OCI-LY7 (cell line): ENCODE measurements around the gene OSTC. TPM values are rescaled to one million over a fixed set of nuclear protein-coding genes. Genes with fewer than 3 reads are reported as not detected.

ENCODE experiments used
- Bru-seq: library from RNA; stranded (reverse); fragments of 400-500 nt; gene quantifications from one replicate; lab custom pipeline; 2021; lab: Mats Ljungman, UMichigan
- BruChase-seq, 2 experiments: library from RNA; stranded (reverse); fragments of 400-500 nt; gene quantifications; one replicate each; lab custom pipeline; 2021; lab: Mats Ljungman, UMichigan
- BruUV-seq: library from RNA; stranded (reverse); fragments of 400-500 nt; replicated peaks from 2 replicates; lab custom pipeline; 2021; lab: Mats Ljungman, UMichigan
- CTCF ChIA-PET: fragments of 300-600 bp; sonication (Branson Sonifier 250); formaldehyde crosslinking; loops from one replicate; lab custom pipeline; 2022; ENCODE audit warnings: antibody characterized with exemption; ENCODE audit not compliant: unreplicated experiment; lab: Charles Lee
- POLR2A ChIA-PET: fragments of 300-600 bp; sonication (Branson Sonifier 250); formaldehyde crosslinking; loops from one replicate; lab custom pipeline; 2022; ENCODE audit warnings: antibody characterized with exemption; lab: Charles Lee
- DNase-seq: peaks from one replicate; pipeline ENCODE4 v3.0.0-alpha.2; 2015; ENCODE audit warnings: low spot score
- H2AFZ ChIP-seq: fragments of 200-600 bp; sonication (generic), shearing (Covaris generic); 2 replicates; pipeline ENCODE4 v1.6.1; 2014; ENCODE audit warnings: mild to moderate bottlenecking, antibody characterized with exemption, low read length, moderate library complexity
- H3K27ac ChIP-seq: fragments of 200-600 bp; sonication (generic); 2 replicates; pipeline ENCODE4 v1.5.1; 2014; ENCODE audit warnings: mixed run types, low read depth, mild to moderate bottlenecking, moderate library complexity, low read length, inconsistent platforms; ENCODE audit not compliant: poor library complexity, severe bottlenecking
- H3K36me3 ChIP-seq: fragments of 200-600 bp; sonication (generic); 2 replicates; pipeline ENCODE4 v1.6.1; 2014; ENCODE audit warnings: mild to moderate bottlenecking, antibody characterized with exemption, low read length, moderate library complexity, mixed read lengths; ENCODE audit not compliant: insufficient read depth
- H3K4me1 ChIP-seq: fragments of 200-600 bp; sonication (generic); 2 replicates; pipeline ENCODE4 v1.5.1; 2014; ENCODE audit warnings: mild to moderate bottlenecking, low read length; ENCODE audit not compliant: insufficient read depth, poor library complexity, severe bottlenecking
- H3K4me2 ChIP-seq: fragments of 200-600 bp; sonication (generic); 2 replicates; pipeline ENCODE4 v1.6.1; 2014; ENCODE audit warnings: mild to moderate bottlenecking, low read length
- H3K4me3 ChIP-seq: fragments of 200-600 bp; sonication (generic); 2 replicates; pipeline ENCODE4 v1.5.1; 2014; ENCODE audit warnings: mild to moderate bottlenecking, low read depth, low read length; ENCODE audit not compliant: poor library complexity, severe bottlenecking
- H3K79me2 ChIP-seq: fragments of 200-600 bp; sonication (generic); 2 replicates; pipeline ENCODE4 v1.6.1; 2016; ENCODE audit warnings: low read depth, mild to moderate bottlenecking, low read length, moderate library complexity, mixed read lengths; ENCODE audit not compliant: insufficient read depth
- H3K9me2 ChIP-seq: fragments of 200-600 bp; sonication (generic); 2 replicates; pipeline ENCODE4 v1.6.1; 2016; ENCODE audit warnings: mild to moderate bottlenecking, low read length, mixed read lengths; ENCODE audit not compliant: insufficient read depth
- H3K9me3 ChIP-seq: fragments of 200-600 bp; sonication (generic); 2 replicates; pipeline ENCODE4 v1.6.1; 2014; ENCODE audit warnings: mild to moderate bottlenecking, mixed run types, low read length, mixed read lengths
- H4K20me1 ChIP-seq: fragments of 200-600 bp; sonication (generic); 2 replicates; pipeline ENCODE4 v1.6.1; 2014; ENCODE audit warnings: mild to moderate bottlenecking, antibody characterized with exemption, low read length, moderate library complexity, mixed read lengths; ENCODE audit not compliant: insufficient read depth
- CTCF ChIP-seq: fragments of 200-600 bp; sonication (generic); conservative IDR thresholded peaks from 2 replicates; pipeline ENCODE4 v1.5.1; 2014; ENCODE audit warnings: mild to moderate bottlenecking, antibody characterized with exemption, low read length, moderate library complexity, mixed read lengths
- EZH2phosphoT487 ChIP-seq: fragments of 200-600 bp; sonication (generic); IDR thresholded peaks from 2 replicates; pipeline ENCODE4 v1.6.1; 2018; ENCODE audit warnings: low read depth, borderline replicate concordance, mild to moderate bottlenecking, mixed run types, antibody characterized with exemption, low read length, moderate library complexity, mixed read lengths
- intact Hi-C: fragments of 100-400 bp; cut with micrococcal nuclease; formaldehyde crosslinking; loops from one replicate; pipeline ENCODE4 v1.10.0; 2022; ENCODE audit not compliant: unreplicated experiment
- long read RNA-seq: library from polyadenylated mRNA; stranded (forward); transcript quantifications from one replicate; pipeline ENCODE4 v2.0.0, GENCODE V29; 2022
- total RNA-seq, 2 experiments: library from RNA; depleted of rRNA in 1 of 2; stranded (reverse); fragments of >200 nt in 1 of 2; shearing (Covaris generic) in 1 of 2; gene quantifications; 2 replicates each; pipeline ENCODE4 v1.2.3, GENCODE V29; 2014 to 2022

OSTC gene
- 65.8 and 78.4 TPM in 2 replicates for total RNA-seq (2014; rRNA removed; shearing (Covaris generic))
- 108 and 110 TPM in 2 replicates for total RNA-seq (2022)
- percentile 88 among the genes with signal in this experiment for Bru-seq, nascent RNA
- percentile 96 among the genes with signal in this experiment for BruChase-seq, experiment 1, labeled RNA remaining after a 6-hour chase
- BruChase-seq, experiment 2, labeled RNA remaining after a 2-hour chase, result percentile 93 among the genes with signal in this experiment
- long read RNA-seq, transcript OSTC-201 (4 exons, 1,077 nt), result major isoform, 214 of 223 reads
- long read RNA-seq, transcript OSTC-205 (3 exons, 876 nt), result minor isoform, 6 of 223 reads
- long read RNA-seq, partial matches to known transcripts, result 0 of 223 reads
- long read RNA-seq, other reads (novel, unspliced or antisense), result 3 of 223 reads

- POLR2A ChIA-PET, result interaction anchor here (0.6 to 2.4 kb wide), 15 partner anchors 8 to 709 kb away, joined by 3 to 12 read pairs (median 5); partner anchors contain the start of genes LEF1 and RPL34
- Histone ChIP-seq H3K4me2 (peak within 1 kb of the TSS; percentile 79), H3K27ac (peak within 1 kb of the TSS; percentile 54), H3K9me2 (no peaks in the 10 kb centered on the region), H2AFZ (peak within 1 kb of the TSS; percentile 98), H3K9me3 (no peaks in the 10 kb centered on the region), H3K4me3 (peak within 1 kb of the TSS; percentile 77), H3K4me1 (peaks cover 14% of the 10 kb centered on the region), H3K79me2 (peaks cover 46% of the 10 kb centered on the region), H3K36me3 (peaks cover 31% of the 10 kb centered on the region), H4K20me1 (peaks cover 8% of the 10 kb centered on the region; the same call in 1 of the 2 replicates)
- no peak for TF ChIP-seq EZH2phosphoT487
- TF ChIP-seq CTCF, result 0 out of 2 replicates have a peak, but pooled peaks have one; percentile 11
- CTCF ChIA-PET, result no interaction called here
- intact Hi-C loops, result loop anchor here (2.0 kb wide), 1 partner anchor 30 kb away; the partner anchor contains the start of gene RPL34
- DNase-seq, result peak; percentile 96
- BruUV-seq, result TSS peak; percentile 90
Observed at GRCh38 chr4:108650212-108651013, at the start of gene OSTC. Gene OSTC (plus strand): TSS chr4:108650599. CDS start chr4:108650656, 57 bp downstream.

- Histone ChIP-seq H3K4me2 (no peak overlapping the region), H3K4me3 (no peak overlapping the region), H3K27ac (no peak overlapping the region), H3K9me3 (no peaks in the 10 kb centered on the region), H2AFZ (no peak overlapping the region), H3K36me3 (no peaks in the 10 kb centered on the region), H4K20me1 (no peaks in the 10 kb centered on the region), H3K4me1 (no peaks in the 10 kb centered on the region), H3K9me2 (no peaks in the 10 kb centered on the region), H3K79me2 (no peaks in the 10 kb centered on the region)
- POLR2A ChIA-PET, result no interaction called here
- no TSS peak for BruUV-seq
- TF ChIP-seq CTCF (no peak), EZH2phosphoT487 (no peak)
- DNase-seq, result no peak
- CTCF ChIA-PET, result no interaction called here
- intact Hi-C loops, result no loop called here
Observed at GRCh38 chr4:108601106-108601505, 49.3 kb upstream of the OSTC start.
